GOT3 (cell line): ENCODE results near the gene MCM9.

Source experiments
- DNase-seq: peaks from one replicate; lab custom pipeline; 2025; ENCODE audit warnings: mixed read lengths; lab: John Stamatoyannopoulos, UW

The MCM9 gene

GRCh38 chr6:118864341-118865099 is 70.4 kb downstream of the MCM9 start:
- DNase-seq: no peak

GRCh38 chr6:118862443-118862842 is 72.5 kb downstream of the MCM9 start:
- no peak for DNase-seq

GRCh38 chr6:118860880-118861279 is 74.1 kb downstream of the MCM9 start:
- DNase-seq: no peak

- no peak for DNase-seq
These were observed 74.6 kb downstream of the MCM9 start for GRCh38 chr6:118860363-118860762.

GRCh38 chr6:118859517-118860064 is 75.4 kb downstream of the MCM9 start:
- DNase-seq: no peak

GRCh38 chr6:118856301-118856700 is 78.7 kb downstream of the MCM9 start:
- DNase-seq: no peak

- no peak for DNase-seq
These were observed 81.6 kb downstream of the MCM9 start for GRCh38 chr6:118853408-118853807.

GRCh38 chr6:118844915-118845314 is 90.0 kb downstream of the MCM9 start:
- no peak for DNase-seq

- no peak for DNase-seq
These were observed 91.1 kb downstream of the MCM9 start for GRCh38 chr6:118843685-118844390.

GRCh38 chr6:118830691-118831090 is 104.3 kb downstream of the MCM9 start:
- DNase-seq: no peak

GRCh38 chr6:118829817-118830478 is 105.0 kb downstream of the MCM9 start:
- no peak for DNase-seq

GRCh38 chr6:118826096-118826495 is 108.9 kb downstream of the MCM9 start:
- DNase-seq: no peak

- DNase-seq: no peak
These were observed 109.3 kb downstream of the MCM9 start for GRCh38 chr6:118825661-118826060.

- DNase-seq: no peak
These were observed 119.5 kb downstream of the MCM9 start for GRCh38 chr6:118815495-118815894.

GRCh38 chr6:118813775-118814174 is 121.2 kb downstream of the MCM9 start:
- DNase-seq: no peak

GRCh38 chr6:118812970-118813369 is 122.0 kb downstream of the MCM9 start:
- DNase-seq: no peak

GRCh38 chr6:118810420-118811027 is 124.4 kb downstream of the MCM9 start:
- DNase-seq: no peak

- no peak for DNase-seq
These were observed 125.9 kb downstream of the MCM9 start for GRCh38 chr6:118808793-118809638.

GRCh38 chr6:118804091-118804490 is 130.9 kb downstream of the MCM9 start:
- DNase-seq: no peak

- DNase-seq: no peak
These were observed 133.7 kb downstream of the MCM9 start for GRCh38 chr6:118801257-118801656.

- peak; percentile 26 for DNase-seq
These were observed 134.4 kb downstream of the MCM9 start for GRCh38 chr6:118800394-118801071.
